H1 (cell line): ENCODE data around the gene COMMD1. TPM values are rescaled to one million over a fixed set of nuclear protein-coding genes. Genes with fewer than 3 reads are reported as not detected.

ENCODE experiments used
- CTCF ChIA-PET: fragments of 300-600 bp; sonication (Branson Sonifier 250); formaldehyde crosslinking; loops from one replicate; lab custom pipeline; 2021; ENCODE audit not compliant: partially characterized antibody; lab: Charles Lee
- POLR2A ChIA-PET: fragments of 300-600 bp; sonication (Branson Sonifier 250); formaldehyde crosslinking; loops from one replicate; lab custom pipeline; 2021; ENCODE audit warnings: inconsistent platforms; ENCODE audit not compliant: partially characterized antibody; lab: Charles Lee
- DNase-seq, 2 experiments: peaks; one replicate each; pipeline versions ENCODE4 v3.0.0 to v3.0.0-alpha.2; 2010 to 2022; ENCODE audit warnings: low spot score in 2 of 2, low read depth in 1 of 2, mixed read lengths in 1 of 2
- FAIRE-seq: peaks from 2 replicates; lab custom pipeline; 2011; peaks lifted over from hg19 to GRCh38; lab: Jason Lieb, UNC
- H2AFZ ChIP-seq: 2 replicates; pipeline ENCODE4 v1.8.1; 2012; ENCODE audit warnings: low read length, inconsistent platforms
- H2AK5ac ChIP-seq: 2 replicates; pipeline ENCODE4 v1.6.1; 2013; ENCODE audit warnings: low read depth, low read length
- H2BK120ac ChIP-seq: replicated peaks from 2 replicates; pipeline ENCODE3; 2013; ENCODE audit warnings: low read depth, low read length, inconsistent platforms
- H2BK12ac ChIP-seq: 2 replicates; pipeline ENCODE4 v1.6.1; 2013; ENCODE audit warnings: low read depth, low read length
- H2BK15ac ChIP-seq: 2 replicates; pipeline ENCODE4 v1.6.1; 2013; ENCODE audit warnings: low read length
- H2BK20ac ChIP-seq: 2 replicates; pipeline ENCODE4 v1.6.1; 2013; ENCODE audit warnings: low read length
- H2BK5ac ChIP-seq: 2 replicates; pipeline ENCODE4 v1.6.1; 2013; ENCODE audit warnings: low read depth, low read length
- H3K14ac ChIP-seq: 2 replicates; pipeline ENCODE4 v1.6.1; 2013; ENCODE audit warnings: inconsistent platforms; ENCODE audit not compliant: insufficient read length
- H3K18ac ChIP-seq: 2 replicates; pipeline ENCODE4 v1.6.1; 2013; ENCODE audit warnings: low read length; ENCODE audit errors: extremely low read depth
- H3K23ac ChIP-seq: 2 replicates; pipeline ENCODE4 v1.6.1; 2013; ENCODE audit warnings: inconsistent platforms; ENCODE audit not compliant: insufficient read length
- H3K23me2 ChIP-seq: 2 replicates; pipeline ENCODE4 v1.6.1; 2013; ENCODE audit warnings: low read depth, low read length
- H3K27ac ChIP-seq: 2 replicates; pipeline ENCODE4 v1.6.1; 2011; ENCODE audit warnings: low read depth, low read length, inconsistent platforms
- H3K27me3 ChIP-seq, 4 experiments: replicated peaks in 1 of 4; 1 replicate in 1 of 4; 2 replicates in 3 of 4; pipeline versions ENCODE4 v1.6.1 to v1.8.1; 2011 to 2013; ENCODE audit warnings: low read length in 3 of 4, mild to moderate bottlenecking in 3 of 4, inconsistent platforms in 2 of 4, mixed read lengths in 2 of 4, moderate library complexity in 1 of 4; ENCODE audit not compliant: control insufficient read depth in 3 of 4, insufficient read depth in 3 of 4; ENCODE audit errors: extremely low read depth in 1 of 4
- H3K36me3 ChIP-seq, 4 experiments: 2 replicates each; pipeline versions ENCODE4 v1.6.1 to v1.8.1; 2011 to 2013; ENCODE audit warnings: mild to moderate bottlenecking in 4 of 4, low read length in 3 of 4, moderate library complexity in 2 of 4, control low read depth in 1 of 4, inconsistent platforms in 1 of 4; ENCODE audit not compliant: insufficient read depth in 4 of 4, control insufficient read depth in 2 of 4
- H3K4ac ChIP-seq: replicated peaks from 2 replicates; pipeline ENCODE3; 2013; ENCODE audit warnings: low read length, low read depth, mixed read lengths, inconsistent platforms; ENCODE audit not compliant: insufficient read length
- H3K4me1 ChIP-seq, 4 experiments: replicated peaks in 1 of 4; 1 replicate in 1 of 4; 2 replicates in 3 of 4; pipeline versions ENCODE4 v1.6.1 to v1.8.1; 2011 to 2013; ENCODE audit warnings: low read length in 3 of 4, inconsistent platforms in 2 of 4, mixed read lengths in 1 of 4; ENCODE audit not compliant: insufficient read depth in 4 of 4, control insufficient read depth in 3 of 4
- H3K4me2 ChIP-seq, 2 experiments: 2 replicates each; pipeline versions ENCODE4 v1.6.1 to v1.8.1; 2011 to 2013; ENCODE audit warnings: low read depth in 2 of 2, low read length in 2 of 2, control low read depth in 1 of 2, inconsistent platforms in 1 of 2, mild to moderate bottlenecking in 1 of 2; ENCODE audit not compliant: insufficient read depth in 1 of 2
- H3K4me3 ChIP-seq, 4 experiments: fragments of 200-600, 300-600 bp in 1 of 4; sonication (generic), shearing (Covaris generic), sonication (Bioruptor Twin) in 1 of 4; 2 replicates each; pipeline versions ENCODE4 v1.5.1 to v1.8.1; 2011 to 2016; ENCODE audit warnings: low read length in 4 of 4, low read depth in 3 of 4, control low read depth in 2 of 4, inconsistent platforms in 2 of 4, mild to moderate bottlenecking in 2 of 4, mixed read lengths in 1 of 4, moderate library complexity in 1 of 4; ENCODE audit not compliant: insufficient read depth in 2 of 4; ENCODE audit errors: extremely low read depth in 1 of 4
- H3K56ac ChIP-seq: replicated peaks from 2 replicates; pipeline ENCODE3; 2013; ENCODE audit warnings: low read depth, mild to moderate bottlenecking, mixed read lengths, low read length, inconsistent platforms; ENCODE audit not compliant: insufficient read length
- H3K79me1 ChIP-seq: 2 replicates; pipeline ENCODE4 v1.6.1; 2013; ENCODE audit warnings: low read depth, low read length, control low read depth
- H3K79me2 ChIP-seq, 2 experiments: 2 replicates each; pipeline versions ENCODE4 v1.6.1 to v1.8.1; 2012 to 2013; ENCODE audit warnings: low read length in 2 of 2, mild to moderate bottlenecking in 2 of 2, inconsistent platforms in 1 of 2; ENCODE audit not compliant: insufficient read depth in 2 of 2, control insufficient read depth in 1 of 2
- H3K9ac ChIP-seq, 4 experiments: replicated peaks in 1 of 4; 1 replicate in 1 of 4; 2 replicates in 3 of 4; pipeline versions ENCODE4 v1.6.1 to v1.8.1; 2011 to 2013; ENCODE audit warnings: low read depth in 3 of 4, low read length in 3 of 4, control low read depth in 2 of 4, mild to moderate bottlenecking in 2 of 4, moderate library complexity in 2 of 4, inconsistent platforms in 1 of 4; ENCODE audit errors: extremely low read depth in 1 of 4
- H3K9me3 ChIP-seq, 2 experiments: 2 replicates each; pipeline versions ENCODE4 v1.6.1 to v1.8.1; 2012 to 2013; ENCODE audit warnings: mild to moderate bottlenecking in 2 of 2, moderate library complexity in 2 of 2, control low read depth in 1 of 2, inconsistent platforms in 1 of 2, low read depth in 1 of 2, low read length in 1 of 2, mixed read lengths in 1 of 2; ENCODE audit not compliant: insufficient read depth in 2 of 2
- H4K20me1 ChIP-seq, 2 experiments: replicated peaks in 1 of 2; 2 replicates each; pipeline versions ENCODE3 to v1.8.1; 2011 to 2013; ENCODE audit warnings: inconsistent platforms in 2 of 2, low read length in 2 of 2, mild to moderate bottlenecking in 1 of 2; ENCODE audit not compliant: insufficient read depth in 2 of 2, control insufficient read depth in 1 of 2
- H4K5ac ChIP-seq: 2 replicates; pipeline ENCODE4 v1.6.1; 2013; ENCODE audit warnings: low read length, low read depth, mixed read lengths, inconsistent platforms; ENCODE audit not compliant: insufficient read length
- H4K8ac ChIP-seq: 2 replicates; pipeline ENCODE4 v1.8.0; 2013; ENCODE audit warnings: mild to moderate bottlenecking, moderate library complexity, low read length, inconsistent platforms; ENCODE audit not compliant: insufficient read depth; ENCODE audit errors: extremely low read depth
- H4K91ac ChIP-seq: replicated peaks from 2 replicates; pipeline ENCODE3; 2013; ENCODE audit warnings: low read length, mixed read lengths, inconsistent platforms; ENCODE audit not compliant: insufficient read length
- TAF1 ChIP-seq: IDR thresholded peaks from 2 replicates; pipeline ENCODE4 v1.6.1; 2011; ENCODE audit warnings: mild to moderate bottlenecking, low read depth, low read length
- polyA plus RNA-seq, 7 experiments: library from polyadenylated mRNA; depleted of rRNA in 3 of 7; stranded (reverse) in 5 of 7; unstranded in 2 of 7; fragments of >200 nt in 5 of 7; fragments of 200-250 nt in 2 of 7; gene quantifications; 1 replicate in 5 of 7; 2 replicates in 1 of 7; 4 replicates in 1 of 7; pipeline versions ENCODE4 v1.2.1 to v1.2.3, GENCODE V29; 2011 to 2013; ENCODE audit warnings: missing spikeins in 2 of 7, mixed read lengths in 2 of 7
- total RNA-seq: library from RNA; stranded (reverse); fragmentation: NEBNext Ultra II Directional; extraction: Animal tissue kit (Norgen Biotek cat#: 25700); gene quantifications from 2 replicates; pipeline ENCODE4 v1.2.1, GENCODE V29; 2021

COMMD1 gene
- total and polyA plus RNA-seq, 2 of the 8 experiments (the other 6 are each of a cell fraction or from before 2014, with no cell fraction given), result 23.5 to 28.3 TPM

DNA sequence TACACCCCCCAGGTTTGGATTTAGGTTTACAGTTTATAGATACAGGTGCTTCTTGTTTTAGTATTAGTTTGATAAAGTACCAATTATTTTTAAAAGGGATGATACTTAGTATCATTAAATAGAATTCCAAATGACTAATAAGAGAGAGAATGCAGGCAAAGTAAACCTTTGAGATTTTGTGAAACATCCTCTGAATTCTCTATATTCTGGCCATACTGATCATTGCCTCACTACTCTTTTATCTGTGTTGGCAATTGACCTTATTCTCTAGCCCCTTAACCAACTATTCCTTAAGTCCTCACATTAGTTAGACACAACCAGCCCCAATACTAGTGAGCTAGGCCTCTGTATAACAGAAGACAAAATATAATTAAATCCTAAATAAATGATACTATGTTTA is 125.4 kb downstream of the COMMD1 start:
- H3K4me1 ChIP-seq, result peaks cover 0 to 2% (median 0%) of the 10 kb centered on the region in 4 experiments; a peak in 1 of 7 replicates
- no peak overlapping the region for H3K27ac ChIP-seq
- H2BK15ac ChIP-seq, result no peak overlapping the region
- no peak overlapping the region for H2BK120ac ChIP-seq
- H2BK20ac ChIP-seq, result no peak overlapping the region
- H3K56ac ChIP-seq, result no peak overlapping the region
- no peak overlapping the region for H4K8ac ChIP-seq
- no peak overlapping the region for H3K4me2 ChIP-seq
- H4K91ac ChIP-seq, result no peak overlapping the region
- H4K20me1 ChIP-seq, result no peaks in the 10 kb centered on the region
- no peaks in the 10 kb centered on the region for H3K36me3 ChIP-seq
- DNase-seq, result no peak
- H3K79me2 ChIP-seq, result no peaks in the 10 kb centered on the region
- no peak overlapping the region for H3K18ac ChIP-seq
- H3K9me3 ChIP-seq, result no peaks in the 10 kb centered on the region
- no peaks in the 10 kb centered on the region for H3K23me2 ChIP-seq
- H4K5ac ChIP-seq, result no peak overlapping the region
- no peak overlapping the region for H2BK12ac ChIP-seq
- no peak for FAIRE-seq
- H3K9ac ChIP-seq, result no peak overlapping the region
- H3K23ac ChIP-seq, result no peak overlapping the region
- H3K27me3 ChIP-seq, result no peaks in the 10 kb centered on the region
- CTCF ChIA-PET, result interaction anchor here (0.5 to 1.0 kb wide), 2 partner anchors 24 to 102 kb away, joined by 3 to 4 read pairs; no protein-coding TSS in a partner anchor
- H3K79me1 ChIP-seq, result no peaks in the 10 kb centered on the region
- POLR2A ChIA-PET, result no interaction called here
- H2AK5ac ChIP-seq, result no peak overlapping the region
- no peak overlapping the region for H3K4ac ChIP-seq
- H2BK5ac ChIP-seq, result no peak overlapping the region
- no peak overlapping the region for H3K14ac ChIP-seq
- H3K4me3 ChIP-seq, result no peak overlapping the region
- no peak overlapping the region for H2AFZ ChIP-seq
- no peak for TF ChIP-seq TAF1
